ENCODE results near the gene MGAT5B. TPM values are rescaled to one million over a fixed set of nuclear protein-coding genes. Genes with fewer than 3 reads are reported as not detected.

MGAT5B gene
- total and polyA plus RNA-seq, 8 donors = 0.10 to 1.7 (median 0.32) TPM; not detected in 4

DNA sequence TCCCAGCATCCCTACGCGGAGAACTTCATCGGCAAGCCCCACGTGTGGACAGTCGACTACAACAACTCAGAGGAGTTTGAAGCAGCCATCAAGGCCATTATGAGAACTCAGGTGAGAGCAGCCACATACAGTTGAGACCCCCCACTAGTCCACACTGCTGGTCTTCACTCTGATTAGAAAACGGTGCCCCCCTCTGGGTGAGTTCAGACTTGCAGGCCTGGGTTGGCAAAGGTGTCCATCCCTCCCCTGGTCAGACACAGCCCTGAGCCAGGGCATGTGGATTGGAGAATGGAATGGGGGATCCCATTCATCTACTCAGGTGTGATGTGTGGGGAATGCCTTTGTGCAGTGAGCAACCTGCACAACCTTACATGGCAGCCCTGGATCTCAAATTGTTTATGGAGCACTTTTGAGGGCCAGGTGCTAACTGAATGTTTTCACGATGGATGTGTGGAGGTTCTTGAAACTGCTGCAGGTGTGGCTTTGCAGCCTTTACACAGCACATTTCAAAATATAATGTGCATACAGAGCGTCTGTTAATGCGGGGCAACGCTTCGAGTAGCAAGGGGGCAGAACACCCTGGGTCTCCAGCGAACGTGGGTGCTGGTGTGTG is 72.6 kb downstream of the MGAT5B start:
- no peaks in the 10 kb centered on the region for H3K36me3 ChIP-seq
- no peak for DNase-seq
- no peak overlapping the region for H3K27ac ChIP-seq
- H3K9me3 ChIP-seq = no peaks in the 10 kb centered on the region
- TF ChIP-seq EP300 (IDR thresholded peaks at IDR 0.05) (no peak), POLR2AphosphoS5 (IDR thresholded peaks at IDR 0.05) (no peak), POLR2A (IDR thresholded peaks at IDR 0.05) (no peak), CTCF (IDR thresholded peaks at IDR 0.05) (no peak)
- 84 to 94% (median 89%) methylated on average over 12 to 13 of the region's 13 CpGs for WGBS, 5 donors
- intact Hi-C loops (cut with DNase I; ENCODE audit: low total_unique reads) = no loop called here
- H3K4me1 ChIP-seq = no peaks in the 10 kb centered on the region
- no peak overlapping the region for H3K4me3 ChIP-seq
- H3K27me3 ChIP-seq = peaks cover 0 to 54% (median 6%) of the 10 kb centered on the region in 3 donors

DNA sequence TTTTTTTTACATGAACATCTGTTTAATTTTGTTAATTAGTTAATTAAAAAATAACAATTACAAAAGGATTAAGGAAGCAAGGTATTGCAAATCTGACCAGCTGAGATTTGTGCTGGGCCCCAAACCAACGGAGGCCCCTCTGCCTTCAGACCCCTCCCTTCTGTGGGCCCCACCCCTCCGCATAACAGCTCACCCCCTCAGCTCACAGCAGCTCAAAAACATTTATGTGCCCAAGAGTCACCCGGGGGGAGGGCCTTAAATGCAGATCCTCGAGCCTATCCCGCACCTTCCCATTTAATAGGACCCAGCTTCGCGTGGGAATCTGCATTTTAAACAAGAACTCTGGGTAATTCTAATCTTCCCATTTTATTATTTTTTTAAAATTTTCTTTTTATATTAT is 75.0 kb downstream of the MGAT5B start:
- WGBS, 5 donors = 65 to 70% (median 68%) methylated on average over 7 of the region's 7 CpGs
- no peak for DNase-seq
- Histone ChIP-seq H3K27me3 (peaks cover 0 to 45% (median 6%) of the 10 kb centered on the region in 3 donors), H3K9me3 (no peaks in the 10 kb centered on the region), H3K4me1 (no peaks in the 10 kb centered on the region), H3K4me3 (no peak overlapping the region), H3K36me3 (no peaks in the 10 kb centered on the region), H3K27ac (no peak overlapping the region)
- intact Hi-C loops (cut with DNase I; ENCODE audit: low total_unique reads) = no loop called here
- TF ChIP-seq EP300 (IDR thresholded peaks at IDR 0.05) (no peak), POLR2A (IDR thresholded peaks at IDR 0.05) (no peak), POLR2AphosphoS5 (IDR thresholded peaks at IDR 0.05) (no peak), CTCF (IDR thresholded peaks at IDR 0.05) (no peak)

GRCh38 chr17:76943781-76944213 is 75.6 kb downstream of the MGAT5B start:
- WGBS, 5 donors = 48 to 62% (median 59%) methylated on average over 9 of the region's 9 CpGs
- TF ChIP-seq POLR2A (IDR thresholded peaks at IDR 0.05) = no peak
- no peak for TF ChIP-seq CTCF (IDR thresholded peaks at IDR 0.05)
- no peak for TF ChIP-seq EP300 (IDR thresholded peaks at IDR 0.05)
- TF ChIP-seq POLR2AphosphoS5 (IDR thresholded peaks at IDR 0.05) = no peak

DNA sequence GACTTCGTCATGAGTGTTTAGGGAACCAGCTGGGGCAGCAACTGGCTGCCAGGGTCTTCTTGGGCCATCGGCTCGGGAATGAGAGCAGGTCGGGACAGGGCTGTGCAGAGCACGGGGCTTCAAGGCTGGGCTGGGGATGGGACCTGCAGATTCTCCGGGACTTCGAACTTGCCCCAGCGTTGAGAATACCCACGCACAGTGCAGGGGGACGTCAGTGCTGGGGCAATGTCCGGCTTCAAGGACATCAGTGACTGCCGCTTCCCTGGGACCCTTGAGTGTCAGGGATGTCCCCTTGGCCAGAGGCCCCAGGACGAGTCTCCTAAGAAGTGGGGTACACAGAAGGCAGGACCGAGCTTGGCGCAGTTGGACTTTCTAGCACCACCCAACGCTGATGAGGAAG is 76.3 kb downstream of the MGAT5B start:
- Histone ChIP-seq H3K36me3 (no peaks in the 10 kb centered on the region), H3K9me3 (no peaks in the 10 kb centered on the region), H3K4me1 (no peaks in the 10 kb centered on the region), H3K27me3 (peaks cover 0 to 54% (median 6%) of the 10 kb centered on the region in 3 donors), H3K4me3 (no peak overlapping the region), H3K27ac (no peak overlapping the region)
- no peak for TF ChIP-seq EP300 (IDR thresholded peaks at IDR 0.05)
- TF ChIP-seq CTCF (IDR thresholded peaks at IDR 0.05) = no peak
- TF ChIP-seq POLR2AphosphoS5 (IDR thresholded peaks at IDR 0.05) = no peak
- no peak for TF ChIP-seq POLR2A (IDR thresholded peaks at IDR 0.05)
- intact Hi-C loops (cut with DNase I; ENCODE audit: low total_unique reads) = no loop called here
- WGBS, 5 donors = 81 to 89% (median 82%) methylated on average over 14 to 16 of the region's 16 CpGs
- DNase-seq = no peak

More at GRCh38 chr17:76943781-76944213, 75.6 kb downstream of the MGAT5B start:
- Histone ChIP-seq H3K27me3 (peaks cover 0 to 47% (median 6%) of the 10 kb centered on the region in 3 donors), H3K4me3 (no peak overlapping the region), H3K27ac (no peak overlapping the region), H3K9me3 (no peaks in the 10 kb centered on the region), H3K4me1 (no peaks in the 10 kb centered on the region), H3K36me3 (no peaks in the 10 kb centered on the region)
- intact Hi-C loops (cut with DNase I; ENCODE audit: low total_unique reads) = no loop called here
- DNase-seq = no peak

All from stomach (tissue), 9 donors.